Panc1 (cell line): ENCODE data around the gene PNRC2. TPM values are rescaled to one million over a fixed set of nuclear protein-coding genes. Genes with fewer than 3 reads are reported as not detected.
"Not testable (repeated sequence)": the region's sequence is repeated elsewhere in the genome, so short reads cannot be mapped to it uniquely, and the experiment has no call there.

Experiments
- ATAC-seq: fragments of 200-7000 bp; cut with Tn5 transposase; 2 replicates; pipeline ENCODE4 v1.9.1; 2020; ENCODE audit warnings: mild to moderate bottlenecking, moderate library complexity
- BruUV-seq: library from RNA; stranded (reverse); fragments of 400-500 nt; replicated peaks from 2 replicates; lab custom pipeline; 2021; lab: Mats Ljungman, UMichigan
- CTCF ChIA-PET: fragments of 300-600 bp; sonication (Branson Sonifier 250); formaldehyde crosslinking; loops from one replicate; lab custom pipeline; 2022; ENCODE audit warnings: antibody characterized with exemption; lab: Charles Lee
- POLR2A ChIA-PET: fragments of 300-600 bp; sonication (Branson Sonifier 250); formaldehyde crosslinking; loops from one replicate; lab custom pipeline; 2022; ENCODE audit warnings: antibody characterized with exemption; lab: Charles Lee
- DNase-seq: peaks from one replicate; pipeline ENCODE4 v3.0.0-alpha.2; 2010; ENCODE audit warnings: low read depth, low spot score
- H3K27ac ChIP-seq: 2 replicates; pipeline ENCODE4 v1.5.1; 2011; ENCODE audit warnings: mild to moderate bottlenecking, low read length, inconsistent platforms
- H3K27me3 ChIP-seq: fragments of 200-500 bp; sonication (Bioruptor generic); 2 replicates; pipeline ENCODE4 v1.6.0; 2014; ENCODE audit warnings: low read length, inconsistent platforms; ENCODE audit not compliant: control insufficient read depth, insufficient read depth
- H3K36me3 ChIP-seq: fragments of 200-500 bp; sonication (Bioruptor generic); 2 replicates; pipeline ENCODE4 v1.5.1; 2014; ENCODE audit warnings: inconsistent platforms, mild to moderate bottlenecking, low read length, moderate library complexity; ENCODE audit not compliant: control insufficient read depth, insufficient read depth
- H3K4me1 ChIP-seq: 2 replicates; pipeline ENCODE4 v1.5.1; 2011; ENCODE audit warnings: inconsistent platforms, mild to moderate bottlenecking, low read length, moderate library complexity; ENCODE audit not compliant: control insufficient read depth, insufficient read depth
- H3K4me3 ChIP-seq, 2 experiments: 2 replicates each; pipeline ENCODE4 v1.5.1; 2011 to 2012; ENCODE audit warnings: low read depth in 2 of 2, low read length in 2 of 2, mild to moderate bottlenecking in 2 of 2, inconsistent platforms in 1 of 2, moderate library complexity in 1 of 2
- H3K9me3 ChIP-seq: fragments of 200-500 bp; sonication (Bioruptor generic); 2 replicates; pipeline ENCODE4 v1.5.1; 2014; ENCODE audit warnings: low read depth, mild to moderate bottlenecking, inconsistent platforms, low read length, moderate library complexity; ENCODE audit not compliant: control insufficient read depth, insufficient read depth
- POLR2AphosphoS5 ChIP-seq: IDR thresholded peaks from 2 replicates; pipeline ENCODE4 v1.6.1; 2012; ENCODE audit warnings: mild to moderate bottlenecking, low read depth, low read length, moderate library complexity
- REST ChIP-seq, 2 experiments: IDR thresholded peaks; 2 replicates each; pipeline ENCODE4 v1.6.1; 2011 to 2012; ENCODE audit warnings: low read depth in 2 of 2, control low read depth in 1 of 2, low read length in 1 of 2, mild to moderate bottlenecking in 1 of 2, moderate library complexity in 1 of 2; ENCODE audit not compliant: insufficient read depth in 1 of 2
- SIN3A ChIP-seq: IDR thresholded peaks from 2 replicates; pipeline ENCODE4 v1.6.1; 2012; ENCODE audit warnings: low read depth, mild to moderate bottlenecking, low read length, moderate library complexity, borderline replicate concordance; ENCODE audit not compliant: insufficient read depth
- TCF7L2 ChIP-seq: IDR thresholded peaks from 2 replicates; pipeline ENCODE4 v1.6.1; 2011; ENCODE audit warnings: mild to moderate bottlenecking, low read depth, low read length, inconsistent platforms
- in situ Hi-C: cut with HindIII; loops from 2 replicates; pipeline ENCODE4 v1.10.0; 2016; ENCODE audit warnings: low sequenced_read_pairs, low pct_unique_long_range_greater_than_20kb
- intact Hi-C: fragments of 100-400 bp; cut with micrococcal nuclease; formaldehyde crosslinking; loops from one replicate; pipeline ENCODE4 v1.10.0; 2022; ENCODE audit not compliant: unreplicated experiment
- total RNA-seq: library from RNA; stranded (reverse); gene quantifications from one replicate; pipeline ENCODE4 v1.2.1, GENCODE V29; 2021; ENCODE audit not compliant: unreplicated experiment
- TF ChIP-seq, protein P1 (sequence below): fragments of 450-650 bp; IDR thresholded peaks from 2 replicates; pipeline ENCODE4 v1.5.1; 2017; ENCODE audit warnings: mild to moderate bottlenecking

Gene PNRC2
- total RNA-seq, 1 experiment from 2014 or later: 97.4 TPM

DNA sequence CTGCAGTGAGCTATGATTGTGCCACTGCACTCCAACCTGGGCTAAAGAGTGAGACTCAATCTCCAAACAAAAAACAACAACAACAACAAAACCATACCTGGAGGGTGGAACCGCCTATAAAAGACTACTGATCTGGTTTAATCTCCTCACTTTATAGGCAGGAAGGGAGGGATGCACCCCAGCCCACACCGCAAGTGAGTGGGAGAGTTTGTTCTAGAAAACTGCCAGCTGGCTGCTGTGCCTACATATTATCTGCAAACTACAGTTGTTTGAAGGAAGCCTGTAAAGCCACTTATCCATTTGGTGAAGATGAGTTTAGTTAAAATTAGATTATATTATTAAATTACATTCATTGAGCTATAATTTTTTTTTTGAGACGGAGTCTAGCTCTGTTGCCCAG is 29.6 kb downstream of the PNRC2 start:
- TF ChIP-seq TCF7L2 (no peak), REST (IDR thresholded peaks at IDR 0.05; ENCODE audit: insufficient read depth in 1 of 2, low read depth in 2 of 2, low read length in 1 of 2) (no peak), SIN3A (no peak), POLR2AphosphoS5 (no peak)
- TF ChIP-seq, protein P1, sequence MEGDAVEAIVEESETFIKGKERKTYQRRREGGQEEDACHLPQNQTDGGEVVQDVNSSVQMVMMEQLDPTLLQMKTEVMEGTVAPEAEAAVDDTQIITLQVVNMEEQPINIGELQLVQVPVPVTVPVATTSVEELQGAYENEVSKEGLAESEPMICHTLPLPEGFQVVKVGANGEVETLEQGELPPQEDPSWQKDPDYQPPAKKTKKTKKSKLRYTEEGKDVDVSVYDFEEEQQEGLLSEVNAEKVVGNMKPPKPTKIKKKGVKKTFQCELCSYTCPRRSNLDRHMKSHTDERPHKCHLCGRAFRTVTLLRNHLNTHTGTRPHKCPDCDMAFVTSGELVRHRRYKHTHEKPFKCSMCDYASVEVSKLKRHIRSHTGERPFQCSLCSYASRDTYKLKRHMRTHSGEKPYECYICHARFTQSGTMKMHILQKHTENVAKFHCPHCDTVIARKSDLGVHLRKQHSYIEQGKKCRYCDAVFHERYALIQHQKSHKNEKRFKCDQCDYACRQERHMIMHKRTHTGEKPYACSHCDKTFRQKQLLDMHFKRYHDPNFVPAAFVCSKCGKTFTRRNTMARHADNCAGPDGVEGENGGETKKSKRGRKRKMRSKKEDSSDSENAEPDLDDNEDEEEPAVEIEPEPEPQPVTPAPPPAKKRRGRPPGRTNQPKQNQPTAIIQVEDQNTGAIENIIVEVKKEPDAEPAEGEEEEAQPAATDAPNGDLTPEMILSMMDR: no peak
- Histone ChIP-seq H3K27ac (no peak overlapping the region), H3K4me3 (no peak overlapping the region), H3K27me3 (no peaks in the 10 kb centered on the region), H3K36me3 (no peaks in the 10 kb centered on the region), H3K4me1 (peaks cover 6% of the 10 kb centered on the region), H3K9me3 (no peaks in the 10 kb centered on the region)
- POLR2A ChIA-PET: interaction anchor here (0.5 to 0.7 kb wide), 2 partner anchors 12 to 32 kb away, joined by 3 to 4 read pairs; no protein-coding TSS in a partner anchor
- in situ Hi-C loops: no loop called here
- no peak for DNase-seq
- ATAC-seq: no peak
- intact Hi-C loops: no loop called here
- BruUV-seq: no TSS peak
- CTCF ChIA-PET: interaction anchor here (0.6 kb wide), 2 partner anchors 36 to 167 kb away, joined by 4 read pairs; no protein-coding TSS in a partner anchor

DNA sequence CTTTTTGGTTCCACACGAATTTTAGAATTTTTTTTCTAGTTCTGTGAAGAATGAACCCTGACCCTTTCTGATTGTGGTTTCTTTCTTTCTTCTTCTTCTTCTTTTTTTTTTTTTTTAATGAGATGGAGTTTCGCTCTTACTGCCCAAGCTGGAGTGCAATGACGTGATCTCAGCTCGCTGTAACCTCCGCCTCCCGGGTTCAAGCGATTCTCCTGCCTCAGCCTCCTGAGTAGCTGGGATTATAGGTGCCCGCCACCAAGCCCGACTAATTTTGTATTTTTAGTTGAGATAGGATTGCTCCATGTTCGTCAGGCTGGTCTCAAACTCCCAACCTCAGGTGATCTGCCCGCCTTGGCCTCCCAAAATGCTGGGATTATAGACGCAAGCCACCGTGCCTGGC is 32.4 kb downstream of the PNRC2 start:
- intact Hi-C loops, H3K27me3 ChIP-seq, H3K4me1 ChIP-seq, in situ Hi-C loops, BruUV-seq, ATAC-seq, DNase-seq, H3K27ac ChIP-seq, H3K9me3 ChIP-seq, H3K36me3 ChIP-seq, H3K4me3 ChIP-seq, POLR2A ChIA-PET: not testable (repeated sequence)
- CTCF ChIA-PET: interaction anchor here (0.7 kb wide), 1 partner anchor 166 kb away, joined by 10 read pairs; no protein-coding TSS in a partner anchor

DNA sequence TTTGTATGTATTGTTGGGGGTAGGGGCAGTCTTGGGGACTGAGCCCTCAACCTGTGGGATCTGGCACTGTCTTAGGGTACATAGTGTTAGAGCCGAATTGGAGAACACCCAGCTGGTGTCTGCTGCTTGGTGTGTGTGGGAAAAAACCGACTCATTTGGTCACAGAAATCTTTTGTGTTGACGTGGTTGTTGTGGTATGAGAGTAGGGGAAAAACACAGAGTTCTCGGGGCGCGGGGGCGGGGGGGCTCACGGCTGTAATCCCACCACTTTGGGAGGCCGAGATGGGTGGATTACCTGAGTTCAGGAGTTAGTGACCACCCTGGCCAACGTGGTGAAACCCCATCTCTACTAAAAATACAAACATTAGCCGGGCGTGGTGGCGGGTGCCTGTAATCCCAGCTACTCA is 35.8 kb downstream of the PNRC2 start:
- DNase-seq (no peak), ATAC-seq (no peak)
- H3K4me1 ChIP-seq: peaks cover 3% of the 10 kb centered on the region; the same call in 1 of the 2 replicates
- no peaks in the 10 kb centered on the region for H3K27me3 ChIP-seq
- no peaks in the 10 kb centered on the region for H3K36me3 ChIP-seq
- no peaks in the 10 kb centered on the region for H3K9me3 ChIP-seq
- H3K4me3 ChIP-seq: no peak overlapping the region
- ChIA-PET CTCF (no interaction called here), POLR2A (no interaction called here)
- intact Hi-C loops: no loop called here
- no peak overlapping the region; the same call in 1 of the 2 replicates for H3K27ac ChIP-seq
- BruUV-seq: no TSS peak
- in situ Hi-C loops: no loop called here
- TF ChIP-seq, protein P1: no peak
- TF ChIP-seq REST (IDR thresholded peaks at IDR 0.05; ENCODE audit: insufficient read depth in 1 of 2, low read depth in 2 of 2, low read length in 1 of 2) (no peak), TCF7L2 (no peak), SIN3A (no peak), POLR2AphosphoS5 (no peak)
